COR-L47 (cell line): Measurements from ENCODE around the gene SUV39H2.
"Not testable (repeated sequence)": the region's sequence is repeated elsewhere in the genome, so short reads cannot be mapped to it uniquely, and the experiment has no call there.

ENCODE experiments used
- DNase-seq: peaks from one replicate; lab custom pipeline; 2025; lab: John Stamatoyannopoulos, UW

SUV39H2 gene

DNA sequence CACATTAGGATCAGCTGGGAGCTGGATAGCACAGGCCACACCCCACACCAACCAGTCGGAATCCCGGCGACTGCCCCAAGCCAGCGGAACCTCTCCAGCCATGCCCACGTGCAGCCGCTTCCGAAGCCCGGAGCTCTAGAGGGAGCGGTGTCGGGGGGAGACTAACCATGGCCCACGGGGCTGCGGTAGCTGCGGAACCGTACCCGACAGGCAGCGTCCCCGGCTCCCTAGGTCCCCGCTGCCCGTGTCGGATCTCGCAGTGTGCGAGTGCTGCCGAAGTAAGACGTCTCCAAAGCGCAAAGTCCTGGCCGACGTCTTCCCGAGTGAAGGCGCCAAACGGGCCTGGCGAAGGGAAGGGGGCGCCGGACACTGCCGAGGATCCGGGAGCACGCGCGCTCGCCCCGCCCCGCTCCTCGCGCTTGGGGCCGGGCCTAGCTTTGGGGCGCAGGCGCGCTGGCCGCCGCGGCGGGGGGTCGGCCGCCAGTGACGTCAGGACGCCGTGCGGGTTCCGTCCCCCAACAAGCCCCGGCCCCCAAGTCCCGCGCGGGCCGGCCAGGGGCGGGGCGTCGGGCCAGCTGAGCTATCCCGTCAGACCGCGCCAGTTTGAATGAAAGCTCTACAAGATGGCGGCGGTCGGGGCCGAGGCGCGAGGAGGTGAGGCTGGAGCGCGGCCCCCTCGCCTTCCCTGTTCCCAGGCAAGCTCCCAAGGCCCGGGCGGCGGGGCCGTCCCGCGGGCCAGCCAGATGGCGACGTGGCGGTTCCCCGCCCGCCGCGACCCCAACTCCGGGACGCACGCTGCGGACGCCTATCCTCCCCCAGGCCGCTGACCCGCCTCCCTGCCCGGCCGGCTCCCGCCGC lies at the start of gene SUV39H2:
SUV39H2 (plus strand) TSS at position 601 of the 858 bp plus-strand sequence; CDS start at position 624, 23 bp downstream.
- DNase-seq: peak; percentile 79

DNA sequence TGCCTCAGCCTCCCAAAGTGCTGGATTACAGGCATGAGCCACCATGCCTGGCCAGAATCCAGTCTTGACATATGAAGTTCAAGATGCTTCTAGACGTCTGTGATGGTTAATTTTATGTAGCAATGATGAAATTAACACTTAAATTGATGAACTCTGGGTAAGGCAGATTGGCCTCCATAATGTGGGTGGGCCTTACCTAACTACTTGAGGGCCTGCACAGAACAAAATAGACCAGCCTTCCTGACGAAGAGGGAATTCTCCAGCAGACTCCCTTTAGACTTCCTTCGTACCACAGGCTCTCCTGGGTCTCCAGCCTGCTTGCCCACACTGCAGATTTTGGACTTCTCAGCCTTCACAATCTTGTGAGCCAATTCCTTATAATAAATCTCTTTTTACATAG lies 45.6 kb upstream of the SUV39H2 start:
- no peak for DNase-seq

- no peak for DNase-seq
Observed at GRCh38 chr10:14836208-14836607, 42.5 kb upstream of the SUV39H2 start.

DNA sequence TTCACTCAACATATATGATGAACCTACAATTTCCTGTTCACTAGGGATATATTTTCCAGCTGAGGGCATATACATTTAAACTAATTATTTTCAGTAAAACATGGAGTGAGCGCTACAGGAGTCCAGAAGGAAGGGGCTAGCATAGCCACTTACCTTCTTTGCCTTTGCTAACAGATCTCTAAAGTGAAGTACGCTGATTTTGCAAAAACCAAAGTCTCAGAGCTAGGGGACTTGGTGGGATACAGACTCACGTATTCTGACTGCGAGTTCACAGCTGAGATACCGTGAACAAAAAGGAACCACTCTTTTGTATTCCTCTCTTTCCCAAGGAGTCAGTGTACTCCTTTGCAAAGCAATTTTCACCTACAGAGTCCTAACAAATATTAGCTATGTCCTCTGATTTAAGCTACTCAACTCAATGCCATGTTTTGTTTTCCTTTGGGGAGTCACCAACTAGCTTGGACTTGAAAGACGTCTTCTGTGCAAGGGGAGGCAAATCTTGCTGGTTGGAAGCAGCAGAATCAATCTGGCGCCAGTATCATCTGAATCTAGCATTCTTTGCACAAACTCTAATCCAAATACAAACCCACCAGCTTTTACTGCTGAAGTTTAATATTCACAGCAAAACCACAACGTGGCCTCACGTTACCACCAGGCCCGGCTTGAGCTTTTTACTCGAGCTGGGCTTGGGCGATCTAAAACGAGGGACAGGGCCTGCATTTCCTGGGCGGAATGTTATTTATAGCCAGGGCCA lies 41.5 kb upstream of the SUV39H2 start:
- DNase-seq: no peak

DNA sequence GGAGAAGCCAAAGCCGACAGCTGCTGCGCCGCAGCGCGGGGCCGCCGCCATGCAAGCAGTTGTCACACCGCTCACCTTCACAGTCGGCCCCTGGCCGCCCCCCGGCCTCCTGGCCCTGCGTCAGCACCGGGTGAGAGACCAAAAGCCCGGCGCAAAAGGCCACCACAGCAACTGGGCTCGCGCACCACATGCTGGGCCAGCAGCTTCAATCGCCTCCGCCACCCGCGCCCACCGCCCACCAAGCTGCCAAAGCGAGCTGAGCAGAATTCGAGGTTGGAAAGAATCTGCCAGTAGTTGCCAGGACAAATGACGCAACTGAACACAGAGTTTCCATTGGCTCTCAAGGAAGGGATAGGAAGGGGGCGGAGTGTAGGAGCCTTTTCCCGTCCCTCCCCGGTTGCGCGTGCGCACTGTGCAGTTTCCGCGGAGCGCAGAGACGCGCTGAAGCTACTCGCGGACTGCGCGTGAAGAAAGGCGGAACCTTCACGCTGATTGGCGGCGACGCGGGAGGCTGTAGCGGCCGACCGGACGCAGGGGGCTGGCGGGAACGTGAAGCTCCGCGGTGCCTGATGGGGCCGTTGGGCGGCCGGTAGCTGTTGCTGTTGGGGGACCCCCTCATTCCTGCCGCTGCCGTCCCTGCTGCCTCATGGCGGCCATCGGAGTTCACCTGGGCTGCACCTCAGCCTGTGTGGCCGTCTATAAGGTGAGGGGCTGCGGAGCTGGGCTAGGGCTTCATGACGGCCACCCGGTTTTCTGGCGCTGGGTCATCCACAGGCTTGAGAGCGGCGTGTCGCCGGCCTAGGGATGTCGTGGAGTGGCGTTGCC lies 40.7 kb upstream of the SUV39H2 start, which contains the start of the genes CDNF, HSPA14 and MSANTD7:
CDNF (minus strand) TSS at position 281 of the 825 bp plus-strand sequence; CDS start at position 190, 91 bp downstream.
HSPA14 (plus strand) TSS at position 550 of the 825 bp plus-strand sequence; CDS start at position 647, 97 bp downstream.
MSANTD7 (plus strand) TSS at position 550 of the 825 bp plus-strand sequence. CDS start 3,979 bp downstream, outside the sequence.
- DNase-seq: peak; percentile 91

GRCh38 chr10:14838582-14839304 lies 39.9 kb upstream of the SUV39H2 start:
- DNase-seq: no peak

- DNase-seq: no peak
Observed at GRCh38 chr10:14839305-14839695, 39.4 kb upstream of the SUV39H2 start.

DNA sequence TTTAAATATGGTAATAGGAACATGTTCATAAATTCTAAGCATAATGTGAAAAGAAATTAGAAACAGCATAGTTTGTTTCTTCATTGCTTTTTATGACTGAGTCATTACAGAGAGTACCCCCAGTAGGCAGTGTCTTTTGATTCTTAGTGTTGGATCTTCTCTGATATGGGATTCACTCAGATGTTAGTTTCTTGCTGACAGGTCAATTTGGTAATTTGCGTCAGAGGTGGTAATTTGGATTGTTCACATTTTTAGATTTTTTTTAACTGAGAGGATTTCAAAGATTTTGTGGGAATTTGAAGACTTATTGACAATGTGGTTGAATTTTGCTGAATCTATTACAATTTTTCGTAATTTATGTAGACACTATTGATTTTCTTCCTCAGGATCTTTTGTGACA lies 38.5 kb upstream of the SUV39H2 start:
- no peak for DNase-seq

DNA sequence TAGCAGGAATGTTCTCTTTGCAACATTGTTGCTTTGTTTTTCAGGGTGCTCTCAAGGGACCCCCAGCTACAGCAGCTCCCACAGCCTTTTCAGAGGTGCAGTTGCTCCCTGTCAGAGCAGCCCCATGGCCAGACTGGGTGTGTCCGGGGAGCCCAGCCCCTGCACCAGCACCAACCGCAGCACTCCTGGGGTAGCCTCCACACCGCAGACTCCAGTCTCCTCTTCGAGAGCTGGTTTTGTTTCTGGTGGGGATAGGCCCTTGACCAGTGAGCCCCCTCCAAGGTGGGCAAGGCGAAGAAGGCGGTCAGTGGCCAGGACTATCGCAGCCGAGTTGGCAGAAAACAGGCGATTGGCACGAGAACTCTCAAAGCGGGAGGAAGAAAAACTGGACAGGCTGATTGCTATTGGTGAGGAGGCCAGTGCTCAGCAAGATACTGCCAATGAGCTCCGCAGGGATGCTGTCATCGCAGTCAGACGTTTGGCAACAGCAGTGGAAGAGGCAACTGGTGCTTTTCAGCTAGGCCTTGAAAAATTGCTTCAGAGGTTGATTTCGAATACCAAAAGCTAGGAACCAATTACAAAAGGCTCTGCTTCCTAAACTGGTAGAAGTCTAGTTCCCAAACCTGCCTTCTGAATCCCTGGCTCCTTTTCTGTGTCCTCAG lies 35.2 kb upstream of the SUV39H2 start:
- no peak for DNase-seq

DNA sequence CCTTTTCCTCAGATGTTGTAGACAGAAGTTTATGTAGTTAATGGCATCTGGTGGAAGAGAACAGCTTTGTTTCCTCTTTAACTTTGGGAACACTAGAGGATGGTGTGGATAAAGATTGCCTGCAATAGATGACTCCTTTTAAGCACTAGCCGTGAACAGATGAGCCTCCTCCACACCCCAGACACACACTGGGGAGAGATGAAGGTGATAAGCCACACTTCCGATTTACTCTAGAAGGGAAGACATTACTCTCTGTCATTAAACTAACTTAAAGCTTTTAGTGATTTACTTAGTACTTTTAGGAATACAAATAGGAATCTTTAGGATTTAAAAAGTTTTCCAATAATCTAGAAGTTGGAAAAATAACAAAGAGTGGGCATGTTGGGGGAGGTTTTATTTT lies 33.7 kb upstream of the SUV39H2 start:
- DNase-seq: no peak

GRCh38 chr10:14852236-14852635 lies 26.4 kb upstream of the SUV39H2 start:
- no peak for DNase-seq

DNA sequence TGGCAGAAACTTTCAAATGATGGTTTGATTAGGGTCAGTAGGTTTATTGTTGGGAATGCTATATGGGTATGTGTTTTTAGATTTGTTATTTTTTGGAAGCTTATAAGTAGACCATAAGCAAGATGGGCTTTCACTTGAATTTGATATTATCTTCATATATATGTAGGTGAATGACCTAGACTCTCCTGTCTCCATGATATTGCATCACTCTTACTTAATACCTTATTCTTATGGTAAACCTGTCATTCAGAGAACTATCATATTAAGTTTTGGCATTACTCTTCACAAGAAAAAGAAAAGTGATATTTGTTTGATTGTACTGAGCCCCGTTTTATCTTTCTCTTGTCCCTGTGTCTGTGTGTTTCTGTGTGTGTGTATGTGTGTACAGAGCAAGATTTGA lies 23.2 kb upstream of the SUV39H2 start:
- DNase-seq: no peak

DNA sequence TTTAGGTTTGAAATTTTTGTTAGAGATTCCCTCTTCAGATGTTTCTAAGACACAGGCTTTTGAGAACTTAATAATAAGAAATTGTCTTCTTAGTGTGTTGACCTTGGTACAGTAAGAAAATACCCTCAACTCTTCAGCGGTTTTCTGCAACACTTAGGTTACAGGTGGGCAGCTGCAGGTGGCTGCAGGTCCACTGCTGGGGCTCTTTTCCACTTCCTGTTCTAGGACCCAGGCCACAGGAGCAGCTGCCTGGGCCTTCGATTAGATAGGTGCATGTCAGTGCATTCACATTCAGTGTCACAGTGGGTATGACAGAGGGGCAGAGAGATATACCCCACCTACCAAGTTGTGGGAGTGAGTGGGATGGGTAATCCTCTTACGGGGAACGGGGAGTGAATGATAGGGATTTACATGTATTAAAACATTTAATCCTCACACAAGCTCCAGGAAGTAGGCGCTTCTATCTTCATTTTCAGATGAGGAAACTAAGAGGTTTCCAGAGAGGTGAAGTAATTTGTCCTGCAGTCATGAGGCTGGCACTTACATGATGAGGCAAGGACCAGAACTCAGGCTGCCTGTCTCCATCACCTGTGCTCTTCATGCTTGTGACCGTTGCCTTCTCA lies 20.2 kb upstream of the SUV39H2 start:
- no peak for DNase-seq

DNA sequence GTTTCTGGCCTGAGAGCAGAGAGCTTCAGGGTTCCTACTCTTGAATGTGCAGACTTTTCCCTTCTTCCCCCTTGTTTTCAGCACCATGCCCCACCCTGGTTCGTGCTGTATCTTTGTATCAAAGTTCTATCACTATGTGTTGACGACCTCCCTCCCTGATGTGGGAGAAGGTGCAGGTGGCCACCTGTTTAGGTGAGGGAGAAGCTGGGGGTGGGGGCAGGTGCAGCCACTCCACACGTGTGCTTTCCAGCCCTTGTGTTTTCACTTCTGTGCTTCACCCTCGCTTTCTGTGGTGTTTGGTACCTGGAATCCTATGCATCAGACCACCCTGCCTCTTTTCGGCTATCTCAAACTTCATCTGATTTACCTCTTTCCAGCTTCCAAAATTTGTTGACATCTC lies 19.6 kb upstream of the SUV39H2 start:
- no peak for DNase-seq

DNA sequence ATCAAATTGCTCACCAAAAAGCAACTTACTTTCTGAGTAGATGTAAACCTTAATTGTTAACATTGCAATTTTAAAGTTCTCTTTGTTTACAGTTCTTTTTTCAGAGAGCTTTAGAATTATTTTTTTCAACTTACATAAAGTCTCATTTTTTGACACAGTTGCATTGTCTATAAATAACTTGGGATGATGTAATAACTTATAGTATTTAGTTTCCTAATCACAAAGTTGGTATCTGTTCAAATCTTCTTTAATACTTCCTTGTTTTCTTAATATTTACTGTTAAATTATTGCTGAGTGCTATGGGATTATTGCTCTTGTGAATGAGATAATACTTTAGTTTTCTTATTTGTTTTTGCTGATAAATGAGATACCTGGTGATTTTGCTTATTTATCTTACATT lies 18.9 kb upstream of the SUV39H2 start:
- no peak for DNase-seq

- DNase-seq: no peak
Observed at GRCh38 chr10:14860791-14861190, 17.9 kb upstream of the SUV39H2 start.

- DNase-seq: not testable (repeated sequence)
Observed at GRCh38 chr10:14864466-14864865, 14.2 kb upstream of the SUV39H2 start.

- DNase-seq: not testable (repeated sequence)
Observed at GRCh38 chr10:14864871-14865270, 13.8 kb upstream of the SUV39H2 start.

GRCh38 chr10:14873090-14873760 lies 5.4 kb upstream of the SUV39H2 start:
- DNase-seq: no peak

GRCh38 chr10:14875941-14876340 lies 2.7 kb upstream of the SUV39H2 start:
- no peak for DNase-seq
